CD4-positive, alpha-beta T cell treated with Interleukin-10 for 1 hour (primary cell): Measurements from ENCODE around the gene IRF2BP2.
"Not testable (repeated sequence)": the region's sequence is repeated elsewhere in the genome, so short reads cannot be mapped to it uniquely, and the experiment has no call there.

ENCODE experiments used
- DNase-seq: peaks from one replicate; pipeline ENCODE4 v3.0.0-alpha.2; 2020

IRF2BP2 gene

DNA sequence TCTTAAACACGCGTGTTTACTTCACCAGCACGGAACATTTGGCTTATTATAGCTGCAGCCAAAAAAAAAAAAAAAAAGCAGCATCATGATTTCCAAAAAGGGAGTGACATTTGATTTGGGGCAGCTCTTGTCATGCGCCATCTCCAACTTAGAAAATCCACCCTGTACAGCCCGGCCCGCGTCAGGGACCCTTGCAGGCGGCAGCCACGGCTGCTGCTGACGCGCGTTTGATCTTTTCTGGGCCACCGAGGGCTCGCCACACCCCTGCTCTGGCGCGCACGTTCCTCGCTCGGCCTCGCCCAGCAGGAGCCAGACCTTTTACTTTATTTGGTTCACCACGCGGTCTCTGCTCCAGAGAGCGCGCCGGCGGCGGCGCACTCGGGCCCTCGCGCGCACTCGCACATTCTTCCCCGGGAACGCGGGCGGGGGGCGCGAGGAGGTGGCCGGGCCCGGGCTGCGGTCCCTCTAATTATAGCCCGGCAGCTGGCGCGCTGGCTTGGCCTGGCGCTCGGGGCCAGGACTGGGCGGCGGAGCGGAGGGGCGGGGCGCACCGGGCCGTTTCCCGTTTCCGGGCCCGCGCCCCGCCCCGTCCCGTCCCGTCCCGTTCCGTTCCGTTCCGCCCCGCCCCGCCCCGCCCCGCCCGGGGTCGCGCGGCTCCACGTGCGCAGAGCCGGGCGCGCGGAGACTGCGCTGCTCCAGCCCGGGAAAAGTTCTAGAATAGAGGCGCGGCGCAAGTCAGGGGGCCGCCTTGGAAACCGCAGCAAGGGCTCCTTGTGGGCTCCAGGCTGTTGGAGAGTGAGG, 10.2 kb downstream of the IRF2BP2 start:
- DNase-seq: peak; percentile 78

DNA sequence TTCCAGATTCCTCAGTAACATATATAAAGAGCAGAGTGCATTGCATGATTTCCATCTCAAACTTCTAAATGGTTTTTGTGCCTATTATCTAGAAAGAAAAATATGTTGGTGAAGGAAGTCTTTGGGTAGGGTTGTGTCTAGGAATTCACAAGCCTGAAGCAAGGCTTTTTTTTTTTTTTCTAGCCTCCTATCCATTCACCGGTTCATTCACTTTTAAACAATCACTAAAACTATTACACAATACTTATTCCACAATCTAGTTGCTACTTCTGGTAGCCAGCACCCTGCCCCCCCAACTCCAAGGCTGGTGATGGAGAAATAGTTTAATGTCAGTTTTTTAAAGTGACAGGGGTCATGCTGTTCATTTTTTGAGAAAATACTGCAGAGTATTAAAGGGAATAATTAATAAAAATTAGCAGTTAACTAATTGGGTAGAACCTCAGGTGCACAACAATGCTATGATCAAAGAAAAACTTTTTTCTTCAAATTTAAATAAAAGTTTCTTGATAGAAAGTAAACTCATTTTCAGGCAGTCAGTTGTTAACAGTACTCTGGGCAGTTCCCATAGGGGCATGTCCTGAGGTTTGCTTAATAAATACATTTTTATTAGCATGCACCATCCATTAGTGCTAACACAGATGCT, 10.9 kb downstream of the IRF2BP2 start:
- no peak for DNase-seq

DNA sequence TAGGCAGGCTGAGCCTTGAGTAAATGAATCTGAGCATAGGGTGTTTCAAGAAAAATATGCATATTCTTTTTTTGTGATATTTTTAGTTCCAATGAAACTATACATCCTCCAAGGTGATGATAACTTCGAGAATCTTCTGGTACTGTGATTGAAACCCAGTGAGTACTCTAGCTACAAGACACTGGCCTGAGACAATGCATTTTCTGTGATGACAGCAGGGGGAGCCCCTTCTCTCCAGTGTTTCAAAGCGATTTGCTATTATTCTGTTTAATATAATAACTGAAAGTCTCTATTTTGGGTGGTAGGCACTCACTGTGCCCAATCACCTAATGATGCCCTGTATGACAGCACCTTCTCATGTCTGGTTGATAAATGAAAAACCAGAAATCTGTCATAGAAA, 12.1 kb downstream of the IRF2BP2 start:
- DNase-seq: peak; percentile 82

DNA sequence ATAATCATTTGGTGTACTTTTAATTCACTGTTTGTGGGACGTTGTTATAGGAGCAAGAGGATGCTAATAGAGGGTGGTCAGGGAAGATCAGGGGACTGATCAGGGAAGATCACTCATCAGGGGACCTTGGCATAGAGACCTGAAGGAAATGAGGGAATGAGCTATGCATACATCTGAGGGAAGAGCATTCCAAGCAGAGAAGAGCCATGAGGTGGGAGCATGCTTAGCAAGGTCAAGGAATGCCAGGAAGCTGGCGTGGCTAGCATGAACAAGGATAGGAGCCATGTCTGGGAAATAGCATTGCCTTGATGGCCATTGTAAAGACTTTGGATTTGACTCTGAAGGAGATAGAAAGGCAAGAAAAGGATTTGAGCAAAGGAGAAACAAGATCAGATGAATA, 14.1 kb downstream of the IRF2BP2 start:
- DNase-seq: no peak

DNA sequence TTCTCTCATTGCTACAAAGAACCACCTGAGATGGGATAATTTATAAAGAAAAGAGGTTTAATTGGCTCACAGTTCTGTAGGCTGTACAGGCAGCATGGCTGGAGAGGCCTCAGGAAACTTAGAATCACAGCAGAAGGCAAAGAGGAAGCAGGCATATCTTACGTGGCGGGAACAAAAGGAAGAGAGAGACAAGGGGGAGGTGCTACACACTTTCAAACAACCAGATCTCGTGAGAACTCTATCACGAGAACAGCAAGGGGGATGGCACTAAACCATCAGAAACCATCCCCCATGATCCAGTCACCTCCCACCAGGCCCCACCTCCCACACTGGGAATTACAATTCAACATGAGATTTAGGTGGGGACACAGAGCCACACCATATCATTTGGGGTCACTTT, 15.4 kb downstream of the IRF2BP2 start:
- DNase-seq: not testable (repeated sequence)

DNA sequence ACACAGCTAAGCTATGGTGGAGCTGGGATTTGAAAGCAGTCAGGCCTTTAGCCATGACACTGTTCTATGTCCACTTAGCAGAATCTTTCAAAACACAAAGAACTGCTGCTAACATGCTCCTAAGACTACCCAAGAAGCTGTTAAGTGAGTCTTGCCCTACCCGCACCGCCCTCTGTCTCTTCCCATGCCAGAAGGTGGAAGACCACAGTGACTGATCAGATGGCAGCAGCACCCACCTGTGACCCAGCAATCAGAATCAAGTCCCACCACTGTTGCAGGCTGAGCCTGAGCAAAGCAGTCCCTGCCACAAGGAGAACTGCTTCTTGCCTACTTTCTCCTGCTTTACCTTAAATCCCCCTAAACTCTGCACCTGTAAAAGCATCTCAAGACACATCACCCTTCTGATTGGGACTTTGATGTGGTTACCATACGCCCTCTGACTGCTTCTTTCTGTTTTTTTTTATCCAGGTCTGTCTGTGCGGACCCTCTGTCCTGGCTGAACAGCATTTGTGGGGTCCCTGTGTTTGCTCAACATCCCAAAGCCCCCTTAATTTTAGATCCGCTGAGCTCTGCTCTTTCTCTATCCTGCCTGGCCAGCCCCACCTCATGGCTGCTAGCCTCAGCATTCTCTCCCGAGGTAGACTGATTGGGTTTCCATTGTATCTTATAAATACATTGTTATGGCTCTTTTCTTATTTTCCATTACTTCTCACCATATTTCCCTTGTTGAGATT, 16.0 kb downstream of the IRF2BP2 start:
- DNase-seq: no peak

DNA sequence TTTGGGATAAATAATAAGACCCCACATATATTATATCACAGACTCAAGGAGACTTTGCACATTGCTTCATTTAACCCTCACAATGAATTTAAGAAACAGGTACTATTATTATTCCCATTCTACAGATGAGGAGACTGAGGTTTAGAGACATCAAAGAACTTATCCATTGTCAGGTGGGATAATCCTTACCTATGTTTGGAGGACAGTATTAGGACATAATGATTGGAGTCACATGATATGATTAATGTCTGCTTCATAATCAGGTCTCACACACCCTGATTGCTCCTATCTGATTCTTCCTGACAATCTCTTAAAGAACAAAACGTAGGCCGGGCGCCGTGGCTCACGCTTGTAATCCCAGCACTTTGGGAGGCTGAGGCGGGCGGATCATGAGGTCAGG, 16.9 kb downstream of the IRF2BP2 start:
- no peak for DNase-seq

DNA sequence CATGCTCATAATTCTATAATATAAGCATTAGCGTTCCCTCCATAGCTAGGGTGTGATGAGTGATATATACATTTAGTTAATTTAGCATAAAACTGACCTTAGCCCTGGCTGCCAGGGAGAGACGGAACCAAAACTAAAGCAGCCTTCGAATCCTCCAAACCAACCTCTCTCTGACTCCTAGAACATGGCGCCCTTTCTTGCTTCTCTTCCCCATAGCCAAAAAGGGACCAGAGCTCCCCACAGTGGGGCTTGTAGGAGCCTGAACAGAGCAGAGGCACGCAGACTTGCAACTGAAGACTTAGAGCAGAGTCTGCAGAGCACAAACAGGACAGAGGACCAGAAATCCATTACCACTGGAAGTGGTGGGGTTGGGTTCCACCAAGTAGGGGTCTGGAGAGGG, 17.7 kb downstream of the IRF2BP2 start:
- no peak for DNase-seq

DNA sequence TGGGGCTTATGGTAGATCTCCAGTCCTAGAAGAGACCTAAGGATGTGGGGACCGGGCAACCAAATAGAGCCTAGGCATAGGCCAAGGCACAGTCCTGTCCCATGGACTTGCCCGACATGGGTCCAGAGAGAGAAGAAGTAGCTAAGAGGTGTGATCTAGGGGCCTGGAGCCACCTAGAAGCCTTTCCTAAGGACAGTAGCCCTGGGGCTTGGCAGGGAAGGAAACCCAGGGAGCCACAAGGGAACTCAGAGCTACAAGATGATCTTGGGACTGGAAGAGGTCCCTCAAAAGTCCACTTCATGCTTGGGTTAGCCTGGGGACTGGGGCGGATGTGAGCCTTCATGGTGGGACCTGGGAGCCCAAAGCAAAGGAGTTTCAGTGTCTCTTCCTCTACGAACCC, 18.8 kb downstream of the IRF2BP2 start:
- DNase-seq: no peak

DNA sequence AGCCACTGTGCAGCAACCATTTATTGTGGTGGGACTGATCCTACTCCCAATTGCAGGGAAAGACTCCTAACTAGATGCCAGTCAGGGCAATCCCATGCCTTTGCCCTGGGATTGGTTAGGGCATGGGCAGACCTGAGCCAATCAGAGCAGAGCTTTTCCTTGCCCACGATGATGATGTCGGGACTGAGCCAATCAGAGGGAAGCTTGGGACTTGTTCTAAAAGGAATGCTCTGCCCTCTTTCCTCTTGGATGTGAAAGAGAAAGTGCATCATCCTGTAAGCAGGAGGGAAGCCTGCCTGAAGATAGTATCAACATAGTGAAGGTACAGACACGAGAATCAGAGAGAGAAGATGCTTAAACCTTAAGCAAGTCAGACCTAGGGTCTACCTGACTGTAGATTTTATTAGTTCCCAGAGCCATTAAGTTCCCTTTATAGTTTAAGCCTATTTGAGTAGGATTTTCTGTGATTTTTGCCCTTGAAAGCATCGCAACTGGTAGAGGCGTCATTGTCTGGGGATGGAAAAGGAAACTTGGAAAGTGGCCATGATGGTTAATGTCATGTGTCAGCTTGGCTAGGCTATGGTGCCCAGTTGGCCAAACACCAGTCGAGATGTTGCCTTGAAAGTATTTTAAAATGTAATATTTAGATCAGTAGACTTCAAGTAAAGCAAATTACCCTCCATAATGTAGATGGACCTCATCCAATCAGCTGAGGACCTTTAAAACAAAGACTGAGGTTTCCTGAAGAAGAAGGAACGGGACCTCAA, 19.9 kb downstream of the IRF2BP2 start:
- no peak for DNase-seq

DNA sequence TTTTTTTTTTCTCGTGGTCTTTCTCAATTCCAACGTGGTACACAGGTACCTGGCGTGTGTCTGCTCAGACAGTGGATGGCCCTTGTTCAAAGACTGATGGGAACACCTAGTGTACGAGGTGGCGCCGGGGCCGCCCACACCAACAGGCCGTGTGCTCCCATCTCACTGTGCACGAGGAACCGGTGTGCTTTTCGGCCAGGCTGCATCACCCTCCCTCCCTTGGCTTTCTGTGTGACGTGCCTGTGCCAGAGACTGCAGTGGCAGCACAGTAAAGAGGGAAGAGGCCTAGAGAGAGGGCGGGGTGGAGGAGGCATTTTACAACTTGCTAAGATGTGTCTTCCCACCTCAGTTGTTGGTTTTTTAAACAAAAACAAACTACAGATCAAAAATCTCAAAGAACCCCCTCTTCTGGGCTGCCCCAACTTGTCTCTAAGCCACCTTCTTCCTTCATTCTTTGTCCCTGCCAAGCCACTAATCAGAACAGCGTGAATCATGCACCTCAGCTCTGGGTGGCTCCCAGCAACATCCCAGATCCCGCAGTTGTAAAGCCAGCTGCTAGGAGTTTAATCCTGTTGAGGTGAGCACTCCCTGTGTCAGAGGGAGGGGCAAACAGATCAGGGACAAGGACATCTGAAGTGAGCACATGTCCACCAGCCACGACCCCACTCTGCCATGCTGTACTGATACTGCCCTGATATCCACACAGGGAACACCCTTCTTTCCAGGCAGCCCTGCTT, 20.7 kb downstream of the IRF2BP2 start:
- no peak for DNase-seq

DNA sequence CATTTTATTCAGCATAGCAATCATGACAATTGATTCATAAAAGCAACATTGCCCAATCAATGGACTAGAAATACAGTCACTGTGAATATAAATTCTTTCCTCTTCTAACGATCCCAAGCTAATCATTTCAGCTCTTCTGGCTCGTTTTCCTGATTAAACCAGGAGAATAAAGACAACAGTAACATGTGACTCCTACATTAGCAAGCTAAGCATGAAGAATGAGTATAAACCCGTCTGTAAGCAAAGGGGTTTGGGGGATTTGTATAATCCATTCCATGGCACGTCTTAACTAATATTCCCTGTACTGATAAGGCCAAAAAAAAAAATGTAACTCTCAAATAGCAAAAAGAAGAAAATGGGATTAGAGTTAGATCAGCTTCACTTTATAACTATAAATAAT, 21.6 kb downstream of the IRF2BP2 start:
- DNase-seq: no peak

DNA sequence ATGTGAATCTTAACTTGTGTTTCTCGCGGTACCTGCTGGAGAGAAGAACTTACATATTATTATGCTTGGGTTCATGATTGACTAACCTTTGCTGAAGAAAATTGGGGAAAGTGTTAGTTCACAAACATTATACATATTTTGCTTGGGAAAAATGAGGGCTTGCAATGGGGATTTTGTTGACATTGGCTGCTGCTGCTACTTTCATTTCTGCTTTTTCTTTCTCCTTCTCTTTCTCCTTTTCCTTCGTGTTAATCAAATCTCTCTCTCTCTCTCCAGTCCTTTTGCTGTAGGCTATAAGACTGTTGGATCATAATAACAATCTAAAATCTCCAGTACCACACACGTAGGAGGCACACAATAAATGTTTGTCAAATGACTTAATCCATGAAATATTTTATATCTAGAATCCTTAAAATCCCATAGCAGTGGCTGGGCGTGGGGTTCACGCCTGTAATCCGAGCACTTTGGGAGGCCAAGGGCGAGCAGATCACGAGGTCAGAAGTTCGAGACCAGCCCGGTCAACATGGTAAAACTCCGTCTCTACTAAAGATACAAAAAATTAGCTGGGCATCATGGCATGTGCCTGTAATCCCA, 23.0 kb downstream of the IRF2BP2 start:
- no peak for DNase-seq

DNA sequence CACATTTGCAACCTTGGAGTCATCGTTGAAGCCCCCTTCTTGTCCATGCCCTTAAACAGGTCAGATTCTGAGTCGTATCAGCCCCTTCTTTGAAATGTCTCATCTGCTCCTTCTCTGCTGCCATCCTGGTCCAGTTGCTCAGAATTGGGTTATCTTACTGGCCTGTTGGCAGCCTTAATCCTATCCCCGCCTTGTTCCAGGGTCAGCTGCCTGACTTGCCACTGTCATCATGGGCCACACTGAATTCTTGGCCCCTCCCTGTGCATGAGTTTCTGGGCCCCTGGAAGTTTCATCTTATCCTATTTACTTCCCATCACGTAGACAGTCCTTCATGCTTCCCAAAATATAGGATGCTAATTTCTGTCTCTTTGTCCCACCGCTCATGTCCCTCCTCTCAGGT, 23.7 kb downstream of the IRF2BP2 start:
- no peak for DNase-seq

DNA sequence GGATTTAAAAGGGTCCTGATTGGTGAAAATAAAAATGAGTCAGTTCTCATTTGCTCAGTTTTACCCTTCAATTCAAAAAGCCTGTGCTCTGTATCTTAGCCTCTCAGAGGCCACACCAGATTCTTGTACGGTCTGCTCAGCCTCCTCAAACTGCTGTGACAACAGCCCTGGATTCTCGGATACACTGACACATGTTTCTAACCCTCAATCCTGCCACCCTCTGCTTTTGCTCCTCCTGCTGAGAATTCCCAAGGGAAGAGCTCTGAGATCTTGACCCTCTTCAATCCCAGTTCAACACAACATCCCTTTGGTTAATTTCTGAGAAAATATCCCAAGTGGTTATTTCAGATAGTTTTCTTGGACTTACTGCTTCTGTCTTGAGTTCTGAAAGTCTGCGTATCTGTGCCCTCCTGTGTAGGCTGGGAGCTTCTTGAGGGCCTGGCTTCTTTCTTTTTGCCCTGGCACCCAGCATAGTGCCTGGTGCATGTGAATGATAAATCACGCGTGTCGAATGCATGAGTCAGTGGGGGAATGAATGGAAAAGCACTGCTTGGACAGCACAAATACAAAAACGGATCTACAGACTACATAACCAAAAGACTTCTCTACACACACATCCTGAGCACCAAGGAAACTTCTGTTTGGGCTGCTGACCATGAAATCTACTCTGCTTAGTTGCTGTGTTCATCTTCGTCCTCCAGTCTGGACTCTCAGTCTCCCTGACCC, 24.5 kb downstream of the IRF2BP2 start:
- no peak for DNase-seq

DNA sequence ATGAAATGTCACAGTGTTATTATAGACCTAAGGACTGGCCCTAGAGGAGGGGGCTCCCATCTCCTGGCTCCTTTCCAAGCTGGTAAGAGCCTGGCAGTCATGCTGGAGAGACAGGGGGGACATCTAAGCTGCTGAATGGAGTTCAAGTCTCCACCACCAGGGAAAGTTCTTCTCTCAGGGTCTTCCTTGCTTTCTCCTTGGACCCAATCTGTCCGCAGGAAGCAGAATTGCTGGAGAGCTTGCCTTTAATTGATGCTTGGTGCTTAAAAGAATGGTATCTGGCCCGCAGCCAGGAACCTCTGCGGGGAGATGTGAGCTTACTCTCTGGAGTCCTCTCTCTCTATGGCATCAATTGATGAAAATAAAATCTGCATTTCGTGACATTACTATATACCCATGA, 25.1 kb downstream of the IRF2BP2 start:
- DNase-seq: no peak

DNA sequence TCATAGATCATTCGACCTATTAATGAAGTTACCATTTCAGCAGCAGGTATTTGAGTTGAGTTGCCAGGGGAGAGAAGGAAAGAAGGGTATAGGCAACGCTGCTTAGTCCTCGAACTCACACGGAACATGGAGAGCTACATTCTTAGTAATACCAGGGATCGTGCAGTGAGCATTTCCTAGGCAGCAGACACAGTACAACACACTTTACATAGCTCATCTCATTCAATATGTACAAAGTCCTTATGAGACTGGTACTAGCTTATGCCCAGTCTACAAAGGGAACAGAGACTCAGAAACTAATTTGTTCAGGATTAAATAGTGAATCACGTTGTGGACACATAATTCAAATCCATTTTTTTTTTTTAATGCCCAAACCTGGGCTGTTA, 25.6 kb downstream of the IRF2BP2 start:
- no peak for DNase-seq

DNA sequence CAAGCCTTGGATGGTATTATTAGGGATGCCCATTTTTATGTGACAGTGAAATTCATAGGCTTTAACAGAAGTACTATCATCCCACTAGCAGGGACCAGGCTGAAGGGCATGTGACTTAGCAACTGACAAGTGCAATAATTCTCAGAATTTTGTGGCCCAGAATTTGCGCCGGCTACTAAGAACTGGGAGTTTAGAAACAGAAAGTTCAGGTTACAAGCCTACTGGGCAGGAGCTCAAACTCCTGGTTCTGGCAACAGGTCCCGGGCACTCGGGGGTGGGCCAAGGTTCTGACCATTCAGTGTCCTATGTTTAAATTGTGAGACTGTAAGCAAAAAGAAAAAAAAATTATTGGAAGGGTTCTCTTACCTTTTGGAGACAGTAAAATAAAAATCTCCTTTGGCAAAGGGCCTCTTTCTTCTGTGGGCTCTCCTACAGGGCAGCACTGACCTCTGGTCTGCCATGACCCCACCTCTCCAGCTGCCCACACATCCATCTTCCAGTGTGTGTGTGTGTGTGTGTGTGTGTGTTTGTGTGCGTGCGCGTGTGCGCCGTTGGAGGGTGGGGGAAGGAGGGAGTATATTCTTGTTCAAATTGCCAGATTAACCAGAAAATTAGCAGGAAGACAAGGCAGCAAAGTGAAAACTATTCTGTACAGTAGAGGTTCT, 26.1 kb downstream of the IRF2BP2 start:
- no peak for DNase-seq

DNA sequence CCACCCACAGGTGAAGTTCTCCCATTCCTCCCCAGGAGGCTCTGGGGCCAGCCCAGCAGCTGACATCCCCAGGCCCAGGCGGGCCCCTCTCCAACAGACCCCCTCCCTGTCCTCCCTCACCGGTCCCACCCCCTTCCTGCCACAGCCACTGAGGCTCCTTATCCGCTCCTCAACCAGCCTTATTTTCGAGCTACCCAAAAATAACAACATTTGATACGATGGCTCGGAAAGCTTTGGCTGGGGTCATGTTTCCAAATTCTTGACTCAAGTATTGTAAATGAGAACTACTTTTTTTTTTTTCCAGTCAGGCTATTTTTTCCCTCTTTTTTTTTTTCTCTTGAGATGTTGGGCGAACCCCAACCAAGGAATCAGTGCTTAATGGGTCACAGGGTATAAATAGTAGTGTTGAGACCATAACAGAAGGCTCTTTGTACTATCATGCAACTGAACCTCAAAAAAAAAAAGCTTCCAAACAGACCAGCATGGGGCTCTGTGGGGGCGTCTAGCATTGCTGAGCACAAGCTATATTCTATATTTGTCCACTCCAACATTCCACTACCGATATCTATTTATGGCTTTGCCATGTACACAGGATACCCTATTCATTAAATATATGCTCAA, 27.2 kb downstream of the IRF2BP2 start:
- DNase-seq: no peak

DNA sequence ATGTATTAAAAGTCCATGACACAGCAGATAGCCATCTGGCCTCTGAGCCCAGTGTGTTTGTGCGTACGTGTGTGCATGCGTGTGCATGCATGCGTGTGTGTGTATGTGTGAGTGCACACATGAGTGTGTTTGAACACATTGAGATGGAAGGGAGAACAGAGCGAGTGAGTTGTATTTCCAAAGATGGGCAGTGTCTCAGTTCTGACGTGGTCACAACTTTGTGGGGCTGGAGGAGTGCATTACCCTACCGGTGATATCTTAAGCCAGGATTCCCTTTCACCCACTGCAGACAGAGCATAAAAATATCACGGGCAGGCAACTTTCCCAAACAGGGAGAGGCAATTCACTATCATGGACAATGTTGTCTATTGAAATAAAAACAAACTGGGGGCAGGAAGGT, 27.8 kb downstream of the IRF2BP2 start:
- no peak for DNase-seq
